PC-3 (cell line): ENCODE results near the gene C9orf50. TPM values are rescaled to one million over a fixed set of nuclear protein-coding genes. Genes with fewer than 3 reads are reported as not detected.

ENCODE experiments used
- ATAC-seq: fragments of 200-7000 bp; cut with Tn5 transposase; 2 replicates; pipeline ENCODE4 v1.9.1; 2020; ENCODE audit warnings: mild to moderate bottlenecking, moderate library complexity
- BruUV-seq: library from RNA; stranded (reverse); fragments of 400-500 nt; replicated peaks from 2 replicates; lab custom pipeline; 2021; lab: Mats Ljungman, UMichigan
- CTCF ChIA-PET: fragments of 300-600 bp; sonication (Branson Sonifier 250); formaldehyde crosslinking; loops from one replicate; lab custom pipeline; 2022; ENCODE audit warnings: antibody characterized with exemption; lab: Charles Lee
- POLR2A ChIA-PET: fragments of 300-600 bp; sonication (Branson Sonifier 250); formaldehyde crosslinking; loops from one replicate; lab custom pipeline; 2022; ENCODE audit warnings: antibody characterized with exemption; ENCODE audit not compliant: unreplicated experiment; lab: Charles Lee
- DNase-seq: peaks from one replicate; pipeline ENCODE4 v3.0.0-alpha.2; 2015
- H2AFZ ChIP-seq: fragments of 300-600 bp; sonication (generic); 2 replicates; pipeline ENCODE4 v1.6.0; 2016; ENCODE audit warnings: antibody characterized with exemption, low read length
- H3F3A ChIP-seq: fragments of 300-600 bp; sonication (generic); one replicate; pipeline ENCODE4 v1.6.0; 2017; ENCODE audit warnings: antibody characterized with exemption, low read length, control low read depth, mild to moderate bottlenecking; ENCODE audit not compliant: unreplicated experiment
- H3K27ac ChIP-seq: fragments of 300-600 bp; sonication (generic); 2 replicates; pipeline ENCODE4 v1.5.1; 2016; ENCODE audit warnings: mild to moderate bottlenecking, low read length
- H3K27me3 ChIP-seq: fragments of 300-600 bp; sonication (generic); 2 replicates; pipeline ENCODE4 v1.6.1; 2016; ENCODE audit warnings: low read length, mixed read lengths
- H3K36me3 ChIP-seq: fragments of 300-600 bp; sonication (generic); 2 replicates; pipeline ENCODE4 v1.6.1; 2016; ENCODE audit warnings: low read depth, mixed run types, low read length, mixed read lengths
- H3K4me1 ChIP-seq: fragments of 300-600 bp; sonication (generic); 2 replicates; pipeline ENCODE4 v1.5.1; 2016; ENCODE audit warnings: low read length; ENCODE audit not compliant: insufficient read depth
- H3K4me2 ChIP-seq: fragments of 300-600 bp; sonication (generic); 2 replicates; pipeline ENCODE4 v1.6.0; 2016; ENCODE audit warnings: low read length
- H3K4me3 ChIP-seq: fragments of 300-600 bp; sonication (generic); 2 replicates; pipeline ENCODE4 v1.5.1; 2016; ENCODE audit warnings: mild to moderate bottlenecking, low read length, mixed read lengths
- H3K79me2 ChIP-seq: fragments of 300-600 bp; sonication (generic); 2 replicates; pipeline ENCODE4 v1.6.1; 2017; ENCODE audit warnings: low read length, mixed read lengths
- H3K9ac ChIP-seq: fragments of 300-600 bp; sonication (generic); 2 replicates; pipeline ENCODE4 v1.6.0; 2016; ENCODE audit warnings: mild to moderate bottlenecking, low read length
- H3K9me2 ChIP-seq: fragments of 300-600 bp; sonication (generic); replicated peaks from 2 replicates; pipeline ENCODE4 v1.6.1; 2016; ENCODE audit warnings: mixed run types, low read length, mixed read lengths
- H3K9me3 ChIP-seq: fragments of 300-600 bp; sonication (generic); 2 replicates; pipeline ENCODE4 v1.6.1; 2016; ENCODE audit warnings: low read length, mixed read lengths
- H4K20me1 ChIP-seq: fragments of 300-600 bp; sonication (generic); 2 replicates; pipeline ENCODE4 v1.6.1; 2016; ENCODE audit warnings: low read length, mixed read lengths
- EZH2 ChIP-seq: fragments of 300-600 bp; sonication (generic); IDR thresholded peaks from one replicate; pipeline ENCODE4 v1.6.1; 2017; ENCODE audit warnings: antibody characterized with exemption, mild to moderate bottlenecking, low read length; ENCODE audit not compliant: unreplicated experiment
- EZH2phosphoT487 ChIP-seq: fragments of 300-600 bp; sonication (generic); IDR thresholded peaks from 2 replicates; pipeline ENCODE4 v1.6.1; 2018; ENCODE audit warnings: mild to moderate bottlenecking, antibody characterized with exemption, low read length, borderline replicate concordance
- intact Hi-C: fragments of 100-400 bp; cut with micrococcal nuclease; formaldehyde crosslinking; loops from 2 replicates; pipeline ENCODE4 v1.9.0; 2023
- total RNA-seq: library from RNA; depleted of rRNA; stranded (reverse); fragments of >200 nt; gene quantifications from 2 replicates; pipeline ENCODE4 v1.2.3, GENCODE V29; 2014
- TF ChIP-seq, protein P1 (sequence below): fragments of 300-600 bp; sonication (generic); conservative IDR thresholded peaks from 2 replicates; pipeline ENCODE4 v1.5.1; 2017; ENCODE audit warnings: antibody characterized with exemption, low read depth, mild to moderate bottlenecking, low read length

C9orf50 gene
- total RNA-seq, 1 experiment from 2014 or later: not detected

DNA sequence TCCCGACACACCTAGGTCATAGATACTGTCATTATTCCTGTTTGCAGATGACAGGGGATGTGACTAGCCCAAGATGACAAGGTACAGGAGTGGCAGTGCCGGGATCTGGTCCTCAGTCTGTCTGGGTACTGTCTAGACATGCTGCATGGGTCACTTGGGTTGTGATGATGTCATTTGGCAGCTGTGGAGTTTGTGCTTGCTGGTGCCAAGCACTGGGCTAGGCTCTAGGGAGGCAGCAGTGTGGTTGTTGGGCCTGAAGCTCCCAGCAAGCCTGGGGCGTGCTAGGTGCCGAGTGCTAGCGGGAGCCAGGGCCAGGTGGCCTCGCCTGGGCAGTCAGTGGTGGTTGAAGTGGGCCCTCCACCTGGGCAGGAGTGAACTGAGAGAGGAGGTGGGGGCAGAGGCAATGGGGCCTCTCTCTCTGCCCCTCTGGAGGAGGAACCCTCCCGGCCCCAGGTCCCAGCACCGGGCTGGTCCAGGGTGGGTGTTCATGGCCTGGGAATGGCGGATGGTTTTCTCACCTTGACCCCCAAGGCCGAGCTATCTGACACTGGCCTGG is 29.9 kb upstream of the C9orf50 start:
- Histone ChIP-seq H3K4me3 (no peak overlapping the region), H4K20me1 (no peaks in the 10 kb centered on the region), H3K9me3 (no peaks in the 10 kb centered on the region), H2AFZ (no peak overlapping the region), H3K27ac (no peak overlapping the region), H3K4me2 (no peak overlapping the region), H3F3A (no peaks in the 10 kb centered on the region), H3K36me3 (no peaks in the 10 kb centered on the region), H3K79me2 (no peaks in the 10 kb centered on the region), H3K4me1 (no peaks in the 10 kb centered on the region), H3K9ac (no peak overlapping the region), H3K9me2 (no peaks in the 10 kb centered on the region), H3K27me3 (no peaks in the 10 kb centered on the region)
- BruUV-seq: no TSS peak
- ATAC-seq: no peak
- no peak for DNase-seq
- TF ChIP-seq EZH2 (no peak), EZH2phosphoT487 (no peak)
- TF ChIP-seq, protein P1, sequence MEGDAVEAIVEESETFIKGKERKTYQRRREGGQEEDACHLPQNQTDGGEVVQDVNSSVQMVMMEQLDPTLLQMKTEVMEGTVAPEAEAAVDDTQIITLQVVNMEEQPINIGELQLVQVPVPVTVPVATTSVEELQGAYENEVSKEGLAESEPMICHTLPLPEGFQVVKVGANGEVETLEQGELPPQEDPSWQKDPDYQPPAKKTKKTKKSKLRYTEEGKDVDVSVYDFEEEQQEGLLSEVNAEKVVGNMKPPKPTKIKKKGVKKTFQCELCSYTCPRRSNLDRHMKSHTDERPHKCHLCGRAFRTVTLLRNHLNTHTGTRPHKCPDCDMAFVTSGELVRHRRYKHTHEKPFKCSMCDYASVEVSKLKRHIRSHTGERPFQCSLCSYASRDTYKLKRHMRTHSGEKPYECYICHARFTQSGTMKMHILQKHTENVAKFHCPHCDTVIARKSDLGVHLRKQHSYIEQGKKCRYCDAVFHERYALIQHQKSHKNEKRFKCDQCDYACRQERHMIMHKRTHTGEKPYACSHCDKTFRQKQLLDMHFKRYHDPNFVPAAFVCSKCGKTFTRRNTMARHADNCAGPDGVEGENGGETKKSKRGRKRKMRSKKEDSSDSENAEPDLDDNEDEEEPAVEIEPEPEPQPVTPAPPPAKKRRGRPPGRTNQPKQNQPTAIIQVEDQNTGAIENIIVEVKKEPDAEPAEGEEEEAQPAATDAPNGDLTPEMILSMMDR: no peak
- CTCF ChIA-PET: no interaction called here
- POLR2A ChIA-PET: no interaction called here
- intact Hi-C loops: no loop called here

DNA sequence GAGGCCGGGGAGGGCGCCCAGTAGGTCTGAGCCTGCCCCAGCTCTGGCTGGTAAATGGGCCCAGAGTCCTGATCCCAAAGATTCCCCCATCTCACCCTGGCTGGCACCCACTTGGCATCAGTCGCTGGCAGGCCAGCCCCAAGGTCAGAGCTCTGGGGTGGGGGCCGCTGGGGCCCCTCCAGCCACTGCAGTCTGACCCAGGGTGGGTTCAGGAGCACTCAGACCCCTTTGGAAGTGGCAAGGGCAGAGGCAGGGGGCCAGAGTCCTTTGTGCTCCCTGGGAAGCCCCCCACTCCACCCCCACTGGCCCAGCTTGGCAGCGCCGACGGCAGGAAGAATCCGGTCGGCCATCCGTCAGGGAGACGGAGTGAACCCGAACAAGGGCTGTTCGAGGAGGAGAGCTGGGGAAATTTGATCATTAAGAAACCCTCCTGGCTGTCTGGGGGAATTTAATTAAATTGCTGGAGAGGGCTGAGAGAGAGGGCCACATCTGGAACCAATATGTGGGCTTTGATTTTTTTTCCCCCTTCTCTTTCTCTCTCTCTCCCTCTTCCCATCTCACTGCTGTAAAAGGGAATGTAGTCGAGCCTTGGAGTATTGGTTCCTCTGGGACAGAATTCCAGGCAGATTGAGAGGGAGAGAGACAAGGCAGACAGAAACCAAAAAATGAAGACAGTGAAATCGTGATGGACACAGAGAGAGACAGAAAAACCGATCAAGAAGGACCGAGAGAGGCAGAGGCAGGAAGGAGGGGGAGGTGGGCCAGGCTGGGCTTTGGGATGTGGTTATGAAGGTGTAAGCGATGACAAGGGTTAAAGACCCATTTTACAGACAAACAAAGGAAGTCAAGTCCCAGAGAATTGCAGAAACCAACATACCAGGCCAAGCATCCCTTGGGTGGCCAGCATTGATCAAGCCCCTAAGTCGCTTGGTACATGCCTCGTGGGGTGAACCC is 29.1 kb upstream of the C9orf50 start:
- Histone ChIP-seq H3K9ac (no peak overlapping the region), H3K36me3 (no peaks in the 10 kb centered on the region), H3F3A (no peaks in the 10 kb centered on the region), H3K9me2 (no peaks in the 10 kb centered on the region), H3K27ac (no peak overlapping the region), H4K20me1 (no peaks in the 10 kb centered on the region), H3K27me3 (no peaks in the 10 kb centered on the region), H3K79me2 (no peaks in the 10 kb centered on the region), H3K9me3 (no peaks in the 10 kb centered on the region), H3K4me3 (no peak overlapping the region), H3K4me1 (no peaks in the 10 kb centered on the region), H2AFZ (no peak overlapping the region), H3K4me2 (no peak overlapping the region)
- TF ChIP-seq EZH2 (no peak), EZH2phosphoT487 (no peak)
- TF ChIP-seq, protein P1: no peak
- no peak for DNase-seq
- no TSS peak for BruUV-seq
- ChIA-PET POLR2A (no interaction called here), CTCF (no interaction called here)
- intact Hi-C loops: no loop called here
- ATAC-seq: no peak

DNA sequence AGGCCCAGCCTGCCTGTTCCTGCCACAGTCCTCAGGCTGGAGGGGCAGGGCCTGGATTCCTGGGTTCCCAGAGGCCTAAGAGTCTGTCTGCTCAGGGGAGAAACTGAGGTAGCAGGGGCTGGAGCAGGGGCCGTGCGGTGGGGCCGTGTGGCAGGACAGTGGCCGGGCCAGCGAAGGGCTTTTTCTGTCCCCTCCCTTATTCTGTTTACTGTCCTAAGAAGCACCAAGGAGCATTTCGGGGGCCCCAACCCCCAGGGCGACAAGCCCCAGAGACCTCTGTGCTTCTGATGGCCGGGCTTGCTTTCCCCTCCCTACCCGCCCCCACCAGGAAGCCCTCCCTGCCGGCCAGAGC is 27.8 kb upstream of the C9orf50 start:
- DNase-seq (no peak), ATAC-seq (no peak)
- no peak overlapping the region for H3K4me3 ChIP-seq
- POLR2A ChIA-PET: no interaction called here
- H3F3A ChIP-seq: no peaks in the 10 kb centered on the region
- H3K4me2 ChIP-seq: no peak overlapping the region
- intact Hi-C loops: no loop called here
- no peaks in the 10 kb centered on the region for H3K9me3 ChIP-seq
- CTCF ChIA-PET: no interaction called here
- H3K4me1 ChIP-seq: no peaks in the 10 kb centered on the region
- no peaks in the 10 kb centered on the region for H3K9me2 ChIP-seq
- no peaks in the 10 kb centered on the region for H3K36me3 ChIP-seq
- no TSS peak for BruUV-seq
- no peaks in the 10 kb centered on the region for H3K27me3 ChIP-seq
- H2AFZ ChIP-seq: no peak overlapping the region
- H3K9ac ChIP-seq: no peak overlapping the region
- TF ChIP-seq, protein P1: no peak
- no peak for TF ChIP-seq EZH2
- TF ChIP-seq EZH2phosphoT487: no peak
- H3K27ac ChIP-seq: no peak overlapping the region
- H4K20me1 ChIP-seq: no peaks in the 10 kb centered on the region
- no peaks in the 10 kb centered on the region for H3K79me2 ChIP-seq
